SK-N-SH (cell line): ENCODE data around the gene MAST4. TPM values are rescaled to one million over a fixed set of nuclear protein-coding genes. Genes with fewer than 3 reads are reported as not detected.

ENCODE experiments used
- CTCF ChIA-PET: fragments of 300-600, 350-600 bp; formaldehyde crosslinking; extraction: SDS; loops from one replicate; lab custom pipeline; 2021; lab: Yijun Ruan, JAX
- POLR2A ChIA-PET: fragments of 350-600 bp; sonication (Branson Sonifier 250); formaldehyde crosslinking; extraction: SDS; loops from one replicate; lab custom pipeline; 2020; ENCODE audit warnings: antibody characterized with exemption, inconsistent platforms; lab: Yijun Ruan, JAX
- DNase-seq: peaks from one replicate; pipeline ENCODE4 v3.0.0; 2012
- H2AFZ ChIP-seq: fragments of 200-600 bp; sonication (generic); 2 replicates; pipeline ENCODE4 v1.8.1; 2016; ENCODE audit warnings: antibody characterized with exemption, mild to moderate bottlenecking, low read depth
- H3F3A ChIP-seq: fragments of 200-600 bp; sonication (generic); replicated peaks from 2 replicates; pipeline ENCODE3; 2016; ENCODE audit warnings: antibody characterized with exemption, mild to moderate bottlenecking; ENCODE audit not compliant: insufficient read depth
- H3K27ac ChIP-seq, 2 experiments: fragments of 200-500 bp in 1 of 2; fragments of 200-600 bp in 1 of 2; sonication (Bioruptor generic) in 1 of 2; sonication (generic), shearing (Covaris generic) in 1 of 2; 2 replicates each; pipeline versions ENCODE4 v1.5.1 to v1.6.1; 2014 to 2016; ENCODE audit warnings: low read depth in 2 of 2, inconsistent platforms in 1 of 2, low read length in 1 of 2, mild to moderate bottlenecking in 1 of 2, mixed read lengths in 1 of 2
- H3K27me3 ChIP-seq: fragments of 200-600 bp; sonication (generic), shearing (Covaris generic); 2 replicates; pipeline ENCODE4 v1.6.1; 2016; ENCODE audit warnings: mixed run types; ENCODE audit not compliant: insufficient read depth
- H3K36me3 ChIP-seq, 2 experiments: fragments of 200-500 bp in 1 of 2; fragments of 200-600 bp in 1 of 2; sonication (Bioruptor generic) in 1 of 2; sonication (generic) in 1 of 2; replicated peaks in 1 of 2; 2 replicates each; pipeline versions ENCODE3 to v1.5.1; 2014 to 2016; ENCODE audit warnings: low read length in 1 of 2, mild to moderate bottlenecking in 1 of 2; ENCODE audit not compliant: insufficient read depth in 2 of 2, control insufficient read depth in 1 of 2
- H3K4me1 ChIP-seq, 2 experiments: fragments of 200-500 bp in 1 of 2; fragments of 200-600 bp in 1 of 2; sonication (Bioruptor generic) in 1 of 2; sonication (generic), shearing (Covaris generic) in 1 of 2; 2 replicates each; pipeline versions ENCODE4 v1.5.1 to v1.6.1; 2014 to 2016; ENCODE audit warnings: low read depth in 1 of 2, low read length in 1 of 2, mixed run types in 1 of 2; ENCODE audit not compliant: insufficient read depth in 2 of 2, control insufficient read depth in 1 of 2
- H3K4me2 ChIP-seq: fragments of 200-600 bp; sonication (generic), shearing (Covaris generic); 2 replicates; pipeline ENCODE4 v1.6.1; 2017; ENCODE audit warnings: mixed run types
- H3K4me3 ChIP-seq, 2 experiments: fragments of 200-500 bp in 1 of 2; fragments of 200-600 bp in 1 of 2; sonication (Bioruptor generic) in 1 of 2; sonication (generic), shearing (Covaris generic) in 1 of 2; 2 replicates each; pipeline versions ENCODE4 v1.5.1 to v1.8.1; 2014 to 2016; ENCODE audit warnings: low read depth in 2 of 2, inconsistent platforms in 1 of 2, low read length in 1 of 2, mild to moderate bottlenecking in 1 of 2, mixed read lengths in 1 of 2, moderate library complexity in 1 of 2
- H3K79me2 ChIP-seq: fragments of 200-600 bp; sonication (generic); 2 replicates; pipeline ENCODE4 v1.8.1; 2017; ENCODE audit warnings: mild to moderate bottlenecking; ENCODE audit not compliant: insufficient read depth
- H3K9ac ChIP-seq: fragments of 200-600 bp; sonication (generic); 2 replicates; pipeline ENCODE4 v1.6.1; 2017; ENCODE audit warnings: mixed run types
- H3K9me2 ChIP-seq: fragments of 200-600 bp; sonication (generic); 2 replicates; pipeline ENCODE4 v1.6.1; 2017; ENCODE audit warnings: mixed run types
- H3K9me3 ChIP-seq: fragments of 200-600 bp; sonication (generic); 2 replicates; pipeline ENCODE4 v1.6.1; 2017; ENCODE audit warnings: mixed run types, mild to moderate bottlenecking, moderate library complexity
- H4K20me1 ChIP-seq: fragments of 200-600 bp; sonication (generic); 2 replicates; pipeline ENCODE4 v1.6.1; 2017; ENCODE audit warnings: mild to moderate bottlenecking, mixed run types; ENCODE audit not compliant: insufficient read depth
- ELF1 ChIP-seq: IDR thresholded peaks from 2 replicates; pipeline ENCODE4 v1.4.0; 2012
- EP300 ChIP-seq, 2 experiments: IDR thresholded peaks; 2 replicates each; pipeline versions ENCODE4 v1.4.0 to v1.6.1; 2012; ENCODE audit warnings: borderline replicate concordance in 1 of 2, low read depth in 1 of 2, low read length in 1 of 2
- EZH2phosphoT487 ChIP-seq: fragments of 200-600 bp; sonication (generic); IDR thresholded peaks from 2 replicates; pipeline ENCODE4 v1.6.1; 2017; ENCODE audit warnings: low read depth, mixed run types, mild to moderate bottlenecking, antibody characterized with exemption, moderate library complexity, borderline replicate concordance
- FOSL2 ChIP-seq: IDR thresholded peaks from 2 replicates; pipeline ENCODE4 v1.4.0; 2012; ENCODE audit warnings: low read depth, mild to moderate bottlenecking, moderate library complexity, borderline replicate concordance
- FOXJ3 ChIP-seq: sonication (generic); formaldehyde crosslinking; IDR thresholded peaks from 2 replicates; pipeline ENCODE4 v1.5.1; 2020; ENCODE audit warnings: mild to moderate bottlenecking, missing genetic modification reagents
- GABPA ChIP-seq: IDR thresholded peaks from 2 replicates; pipeline ENCODE4 v1.4.0; 2012; ENCODE audit warnings: low read depth, mild to moderate bottlenecking
- MEF2A ChIP-seq: IDR thresholded peaks from 2 replicates; pipeline ENCODE4 v1.4.0; 2012; ENCODE audit warnings: low read depth, borderline replicate concordance
- MXI1 ChIP-seq: IDR thresholded peaks from 2 replicates; pipeline ENCODE4 v1.6.1; 2012; ENCODE audit warnings: mild to moderate bottlenecking, low read depth, low read length, improper control_type of control experiment
- NFIC ChIP-seq: IDR thresholded peaks from 2 replicates; pipeline ENCODE4 v1.4.0; 2012; ENCODE audit warnings: borderline replicate concordance
- NRF1 ChIP-seq: IDR thresholded peaks from 2 replicates; pipeline ENCODE4 v1.6.1; 2012; ENCODE audit warnings: low read depth, mild to moderate bottlenecking, low read length
- RAD21 ChIP-seq: IDR thresholded peaks from 2 replicates; pipeline ENCODE4 v1.6.1; 2012; ENCODE audit warnings: mild to moderate bottlenecking, low read length
- REST ChIP-seq: IDR thresholded peaks from 2 replicates; pipeline ENCODE4 v1.6.1; 2012; ENCODE audit warnings: mild to moderate bottlenecking, low read depth, low read length, moderate library complexity
- RFX5 ChIP-seq: IDR thresholded peaks from 2 replicates; pipeline ENCODE4 v1.6.1; 2012; ENCODE audit warnings: mild to moderate bottlenecking, improper control_type of control experiment, low read length
- RXRA ChIP-seq: IDR thresholded peaks from 2 replicates; pipeline ENCODE4 v1.4.0; 2012; ENCODE audit warnings: low read depth, mild to moderate bottlenecking, borderline replicate concordance
- SIN3A ChIP-seq: IDR thresholded peaks from 2 replicates; pipeline ENCODE4 v1.6.1; 2012; ENCODE audit warnings: low read depth, mild to moderate bottlenecking, low read length, moderate library complexity, borderline replicate concordance
- TAF1 ChIP-seq: IDR thresholded peaks from 2 replicates; pipeline ENCODE4 v1.6.1; 2012; ENCODE audit warnings: low read depth, mild to moderate bottlenecking, low read length, moderate library complexity, borderline replicate concordance
- YY1 ChIP-seq: IDR thresholded peaks from 2 replicates; pipeline ENCODE4 v1.4.0; 2012; ENCODE audit warnings: low read depth, mild to moderate bottlenecking
- ZBTB33 ChIP-seq: IDR thresholded peaks from 2 replicates; pipeline ENCODE4 v1.4.0; 2012; ENCODE audit warnings: low read depth, borderline replicate concordance
- WGBS: methylation state at CpG from one replicate; pipeline ENCODE4 v1.1.6; 2017; ENCODE audit warnings: low lambda C conversion rate; 5-methylcytosine and 5-hydroxymethylcytosine counted together
- polyA plus RNA-seq, 3 experiments: library from polyadenylated mRNA; depleted of rRNA; stranded (reverse); fragments of >200 nt; gene quantifications; 2 replicates each; pipeline ENCODE4 v1.2.3, GENCODE V29; 2012
- TF ChIP-seq, protein P1 (sequence below): IDR thresholded peaks from 2 replicates; pipeline ENCODE4 v1.4.0; 2012; ENCODE audit warnings: low read depth

MAST4 gene
- polyA plus RNA-seq, 1 of the 3 experiments (the other 2 are of a cell fraction), result 2.2 TPM

- no peaks in the 10 kb centered on the region for H3K9me3 ChIP-seq
- no peak for TF ChIP-seq ZBTB33
- no peak for TF ChIP-seq MXI1
- no peak for TF ChIP-seq NRF1
- no peak for TF ChIP-seq EP300 (IDR thresholded peaks at IDR 0.05; ENCODE audit: borderline replicate concordance in 1 of 2, low read depth in 1 of 2, low read length in 1 of 2)
- TF ChIP-seq YY1, result no peak
- no peak for TF ChIP-seq EZH2phosphoT487
- TF ChIP-seq ELF1, result no peak
- TF ChIP-seq MEF2A, result no peak
- no peak for TF ChIP-seq SIN3A
- no peak for TF ChIP-seq FOSL2
- no peak for TF ChIP-seq RXRA
- no peak for TF ChIP-seq REST
- TF ChIP-seq, protein P1, sequence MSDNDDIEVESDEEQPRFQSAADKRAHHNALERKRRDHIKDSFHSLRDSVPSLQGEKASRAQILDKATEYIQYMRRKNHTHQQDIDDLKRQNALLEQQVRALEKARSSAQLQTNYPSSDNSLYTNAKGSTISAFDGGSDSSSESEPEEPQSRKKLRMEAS, result no peak
- no peak for TF ChIP-seq TAF1
- TF ChIP-seq NFIC, result no peak
- no peak for TF ChIP-seq GABPA
- no peak for TF ChIP-seq FOXJ3 (CRISPR knock-in tag)
- no peak for TF ChIP-seq RAD21
- no peak for TF ChIP-seq RFX5
- H3K4me3 ChIP-seq, result no peak overlapping the region
- no peak overlapping the region for H2AFZ ChIP-seq
- ChIA-PET CTCF (interaction anchor here (0.8 to 12.2 kb wide), 5 partner anchors 12 to 213 kb away, joined by 3 to 201 read pairs (median 4); no protein-coding TSS in a partner anchor), POLR2A (no interaction called here)
- 79% methylated on average over 6 of the region's 6 CpGs for WGBS
- no peaks in the 10 kb centered on the region for H3F3A ChIP-seq
- peaks cover 0 to 17% of the 10 kb centered on the region in 2 experiments; a peak in 2 of 4 replicates for H3K4me1 ChIP-seq
- no peak overlapping the region for H3K9ac ChIP-seq
- H4K20me1 ChIP-seq, result no peaks in the 10 kb centered on the region
- no peak for DNase-seq
- no peaks in the 10 kb centered on the region for H3K36me3 ChIP-seq
- H3K9me2 ChIP-seq, result no peaks in the 10 kb centered on the region
- H3K27ac ChIP-seq, result no peak overlapping the region
- no peaks in the 10 kb centered on the region for H3K79me2 ChIP-seq
- no peak overlapping the region for H3K4me2 ChIP-seq
- H3K27me3 ChIP-seq, result no peaks in the 10 kb centered on the region
Measured at GRCh38 chr5:67201897-67202549, 605.8 kb downstream of the MAST4 start.
